Measurements from ENCODE around the gene CTSW. TPM values are rescaled to one million over a fixed set of nuclear protein-coding genes. Genes with fewer than 3 reads are reported as not detected.

Gene CTSW
- polyA plus RNA-seq, 3 donors = 0.71 to 1.3 (median 0.78) TPM

- Histone ChIP-seq H3K4me3 (replicated peaks in 1 of 3; ENCODE audit: low read depth in 2 of 3, low read length in 3 of 3) (no peak overlapping the region), H3K79me2 (ENCODE audit: insufficient read depth, low read length) (peaks cover 29% of the 10 kb centered on the region), H4K20me1 (ENCODE audit: insufficient read depth, low read length) (no peaks in the 10 kb centered on the region), H3K27me3 (ENCODE audit: control insufficient read depth in 2 of 2, insufficient read depth in 2 of 2, low read length in 2 of 2) (no peaks in the 10 kb centered on the region), H2AFZ (ENCODE audit: insufficient read depth, low read depth, low read length, poor library complexity, severe bottlenecking) (no peak overlapping the region), H3K36me3 (replicated peaks in 1 of 2; ENCODE audit: control insufficient read depth in 1 of 2, insufficient read depth in 2 of 2, low read length in 2 of 2) (peaks cover 12 to 28% of the 10 kb centered on the region in 2 donors), H3K4me1 (ENCODE audit: control insufficient read depth in 1 of 2, insufficient read depth in 2 of 2, low read length in 2 of 2) (peaks cover 29 to 38% of the 10 kb centered on the region in 2 donors), H3K9me3 (replicated peaks in 1 of 2; ENCODE audit: control insufficient read depth in 1 of 2, insufficient read depth in 1 of 2, low read length in 2 of 2) (no peaks in the 10 kb centered on the region), H3K4me2 (replicated peaks; ENCODE audit: extremely low read depth, low read length, poor library complexity, severe bottlenecking) (no peak overlapping the region), H3K9ac (ENCODE audit: insufficient read depth, low read length, poor library complexity, severe bottlenecking) (no peak overlapping the region), H3K27ac (ENCODE audit: low read depth in 1 of 2, low read length in 2 of 2) (no peak overlapping the region)
- no peak for DNase-seq
- Mint-ChIP-seq H3K9me3 (no peaks in the 10 kb centered on the region), H3K36me3 (peaks cover 26 to 30% of the 10 kb centered on the region in 2 donors), H3K27ac (peak overlapping the region in 2 of 7 donors; percentile 42 to 51), H3K27me3 (ENCODE audit: low read depth in 3 of 3) (peaks cover 0 to 2% (median 1%) of the 10 kb centered on the region in 3 donors), H3K4me3 (peak overlapping the region in 1 of 2 donors; percentile 9), H3K4me1 (peaks cover 29% of the 10 kb centered on the region)
- intact Hi-C loops (cut with micrococcal nuclease) = loop anchor here in 1 of 2 donors (5.0 kb wide), 2 partner anchors 35 to 40 kb away; partner anchors contain the start of genes FIBP and SART1
- 27% methylated on average over 2 of the region's 3 CpGs for WGBS (ENCODE audit: insufficient coverage)
- TF ChIP-seq CTCF (IDR thresholded peaks at IDR 0.05) = no peak
Observed at GRCh38 chr11:65922565-65922964, 42.9 kb downstream of the CTSW start.

GRCh38 chr11:65925397-65925796, 45.8 kb downstream of the CTSW start:
- H3K9ac ChIP-seq (ENCODE audit: insufficient read depth, low read length, poor library complexity, severe bottlenecking) = no peak overlapping the region
- no peaks in the 10 kb centered on the region for H3K9me3 Mint-ChIP-seq
- no peak for TF ChIP-seq CTCF (IDR thresholded peaks at IDR 0.05)
- peak overlapping the region in 2 of 7 donors; percentile 13 to 24 for H3K27ac Mint-ChIP-seq
- no peaks in the 10 kb centered on the region for H4K20me1 ChIP-seq (ENCODE audit: insufficient read depth, low read length)
- peaks cover 26 to 30% of the 10 kb centered on the region in 2 donors for H3K36me3 Mint-ChIP-seq
- H3K4me3 Mint-ChIP-seq = no peak overlapping the region
- no peaks in the 10 kb centered on the region for H3K9me3 ChIP-seq (replicated peaks in 1 of 2; ENCODE audit: control insufficient read depth in 1 of 2, insufficient read depth in 1 of 2, low read length in 2 of 2)
- 100% methylated on average over 1 of the region's 2 CpGs for WGBS (ENCODE audit: insufficient coverage)
- no peak overlapping the region for H3K4me3 ChIP-seq (replicated peaks in 1 of 3; ENCODE audit: low read depth in 2 of 3, low read length in 3 of 3)
- H2AFZ ChIP-seq (ENCODE audit: insufficient read depth, low read depth, low read length, poor library complexity, severe bottlenecking) = no peak overlapping the region
- peaks cover 0 to 1% (median under 1%) of the 10 kb centered on the region in 3 donors for H3K27me3 Mint-ChIP-seq (ENCODE audit: low read depth in 3 of 3)
- peaks cover 6% of the 10 kb centered on the region for H3K79me2 ChIP-seq (ENCODE audit: insufficient read depth, low read length)
- peaks cover 12 to 28% of the 10 kb centered on the region in 2 donors for H3K36me3 ChIP-seq (replicated peaks in 1 of 2; ENCODE audit: control insufficient read depth in 1 of 2, insufficient read depth in 2 of 2, low read length in 2 of 2)
- intact Hi-C loops (cut with micrococcal nuclease) = loop anchor here in 1 of 2 donors (5.0 kb wide), 1 partner anchor 38 kb away; the partner anchor contains the start of gene FIBP
- H3K4me1 Mint-ChIP-seq = peaks cover 31% of the 10 kb centered on the region
- H3K4me2 ChIP-seq (replicated peaks; ENCODE audit: extremely low read depth, low read length, poor library complexity, severe bottlenecking) = no peak overlapping the region
- no peaks in the 10 kb centered on the region for H3K27me3 ChIP-seq (ENCODE audit: control insufficient read depth in 2 of 2, insufficient read depth in 2 of 2, low read length in 2 of 2)
- no peak overlapping the region for H3K27ac ChIP-seq (ENCODE audit: low read depth in 1 of 2, low read length in 2 of 2)
- H3K4me1 ChIP-seq (ENCODE audit: control insufficient read depth in 1 of 2, insufficient read depth in 2 of 2, low read length in 2 of 2) = peaks cover 25 to 34% of the 10 kb centered on the region in 2 donors
- DNase-seq = no peak
